Daoy (cell line): Measurements from ENCODE around the gene FAM117B. TPM values are rescaled to one million over a fixed set of nuclear protein-coding genes. Genes with fewer than 3 reads are reported as not detected.
"Not testable (repeated sequence)": the region's sequence is repeated elsewhere in the genome, so short reads cannot be mapped to it uniquely, and the experiment has no call there.

Experiments
- DNase-seq: peaks from one replicate; pipeline ENCODE4 v3.0.0-alpha.2; 2015; ENCODE audit warnings: low read depth
- total RNA-seq: library from RNA; depleted of rRNA; stranded (reverse); fragments of >200 nt; shearing (Covaris generic); gene quantifications from 2 replicates; pipeline ENCODE4 v1.2.3, GENCODE V29; 2014

FAM117B gene
- total RNA-seq, 1 experiment from 2014 or later: 2.1 TPM

DNA sequence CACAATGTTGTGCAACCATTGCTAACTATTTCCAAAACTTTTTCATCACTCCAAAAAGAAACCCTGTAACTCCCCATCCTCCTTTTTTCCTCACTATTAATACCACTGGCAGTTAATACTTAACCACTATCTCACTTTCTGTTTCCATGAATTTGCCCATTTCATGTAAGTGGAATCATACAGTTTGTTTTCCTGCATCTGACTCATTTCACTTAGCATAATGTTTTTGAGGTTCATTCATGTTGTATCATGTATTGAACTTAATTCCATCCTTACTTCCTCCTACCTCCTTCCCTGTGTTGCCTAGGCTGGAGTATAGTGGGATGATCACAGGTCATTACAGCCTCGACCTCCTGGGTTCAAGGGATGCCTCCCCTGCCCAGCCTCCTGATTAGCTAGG, 68.3 kb downstream of the FAM117B start:
- no peak for DNase-seq

DNA sequence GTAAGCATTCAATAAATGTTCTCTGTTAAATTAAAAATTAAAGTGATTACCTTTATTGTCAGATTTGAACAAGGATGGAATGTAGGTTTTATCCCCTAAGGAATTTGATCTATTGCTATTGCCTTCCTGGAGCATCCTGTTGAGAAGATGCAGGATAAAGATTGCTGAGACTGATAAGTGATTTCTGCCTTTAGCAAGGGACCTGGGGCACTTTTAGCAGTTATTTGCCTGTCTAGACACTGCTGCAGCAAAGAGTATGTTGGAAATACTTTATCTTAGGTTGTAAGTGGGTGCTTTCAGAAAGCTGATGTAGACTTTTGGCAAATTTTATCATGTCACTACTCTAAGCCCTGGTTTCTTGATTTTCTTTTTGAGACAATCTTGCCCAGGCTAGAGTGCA, 69.5 kb downstream of the FAM117B start:
- DNase-seq: no peak

DNA sequence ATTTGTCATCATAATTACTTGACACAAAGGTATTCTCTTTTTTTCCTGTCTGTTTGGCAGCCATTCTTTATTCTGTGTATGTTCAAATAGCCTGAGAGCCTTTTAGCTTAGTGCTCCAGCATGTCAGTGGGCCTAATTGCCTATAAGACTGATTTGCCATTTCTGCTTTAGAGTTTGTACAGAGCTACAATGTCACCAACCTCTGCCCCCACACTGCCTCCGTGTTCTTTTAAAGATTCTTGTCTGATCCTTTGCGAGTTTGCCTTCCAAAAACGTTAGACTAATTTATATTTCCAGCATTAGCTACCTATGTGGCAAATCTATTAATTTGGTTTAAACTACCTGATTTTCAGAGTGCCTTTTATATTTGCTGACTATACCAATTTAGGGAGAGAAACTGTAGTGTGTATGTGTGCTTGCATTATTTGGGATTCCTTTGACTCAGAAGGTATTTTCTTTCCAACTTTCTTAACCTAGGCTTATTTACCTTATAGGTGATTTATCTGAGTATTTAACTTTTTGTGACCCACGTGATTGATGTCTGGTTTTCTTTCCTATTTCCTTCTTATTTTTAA, 70.8 kb downstream of the FAM117B start:
- DNase-seq: no peak

DNA sequence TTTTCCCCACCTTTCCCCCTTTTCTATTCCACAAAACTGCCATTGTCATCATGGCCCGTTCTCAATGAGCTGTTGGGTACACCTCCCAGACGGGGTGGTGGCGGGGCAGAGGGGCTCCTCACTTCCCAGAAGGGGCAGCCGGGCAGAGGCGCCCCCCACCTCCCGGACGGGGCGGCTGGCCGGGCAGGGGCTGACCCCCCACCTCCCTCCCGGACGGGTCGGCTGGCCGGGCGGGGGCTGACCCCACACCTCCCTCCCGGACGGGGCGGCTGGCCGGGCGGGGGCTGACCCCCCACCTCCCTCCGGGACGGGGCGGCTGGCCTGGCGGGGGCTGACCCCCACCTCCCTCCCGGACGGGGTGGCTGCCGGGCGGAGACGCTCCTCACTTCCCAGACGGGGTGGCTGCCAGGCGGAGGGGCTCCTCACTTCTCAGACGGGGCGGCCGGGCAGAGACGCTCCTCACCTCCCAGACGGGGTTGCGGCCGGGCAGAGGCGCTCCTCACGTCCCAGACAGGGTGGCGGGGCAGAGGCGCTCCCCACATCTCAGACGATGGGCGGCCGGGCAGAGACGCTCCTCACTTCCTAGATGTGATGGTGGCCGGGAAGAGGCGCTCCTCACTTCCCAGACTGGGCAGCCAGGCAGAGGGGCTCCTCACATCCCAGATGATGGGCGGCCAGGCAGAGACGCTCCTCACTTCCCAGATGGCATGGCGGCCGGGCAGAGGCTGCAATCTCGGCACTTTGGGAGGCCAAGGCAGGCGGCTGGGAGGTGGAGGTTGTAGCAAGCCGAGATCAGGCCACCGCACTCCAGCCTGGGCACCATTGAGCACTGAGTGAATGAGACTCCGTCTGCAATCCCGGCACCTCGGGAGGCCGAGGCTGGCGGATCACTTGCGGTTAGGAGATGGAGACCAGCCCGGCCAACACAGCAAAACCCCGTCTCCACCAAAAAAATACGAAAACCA, 80.5 kb downstream of the FAM117B start:
- not testable (repeated sequence) for DNase-seq

DNA sequence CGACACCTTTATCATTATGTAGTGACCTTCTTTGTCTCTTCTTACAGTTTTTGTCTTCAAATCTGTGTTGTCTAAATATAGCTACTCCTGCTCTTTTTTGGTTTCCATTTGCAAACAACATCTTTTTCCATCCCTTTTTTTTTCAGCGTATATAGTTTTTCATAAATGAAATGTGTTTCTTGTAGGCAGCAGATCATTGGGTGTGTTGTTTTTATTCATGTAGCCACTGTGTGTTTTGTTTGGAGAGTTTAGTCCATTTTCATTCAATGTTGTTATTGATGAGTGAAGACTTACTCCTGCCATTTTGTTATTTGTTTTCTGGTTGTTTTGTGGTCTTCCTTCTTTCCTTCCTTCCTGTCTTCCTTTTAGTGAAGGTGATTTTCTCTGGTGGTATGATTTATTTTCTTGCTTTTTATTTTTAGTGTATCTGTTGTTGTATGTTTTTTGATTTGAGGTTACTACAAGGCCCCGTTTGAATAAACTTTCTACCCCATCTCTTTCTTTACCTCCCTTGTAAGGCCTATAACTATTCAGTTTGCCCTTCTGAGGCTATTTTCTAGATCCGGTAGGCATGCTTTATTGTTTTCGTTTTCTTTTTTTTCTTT, 81.4 kb downstream of the FAM117B start:
- DNase-seq: no peak

DNA sequence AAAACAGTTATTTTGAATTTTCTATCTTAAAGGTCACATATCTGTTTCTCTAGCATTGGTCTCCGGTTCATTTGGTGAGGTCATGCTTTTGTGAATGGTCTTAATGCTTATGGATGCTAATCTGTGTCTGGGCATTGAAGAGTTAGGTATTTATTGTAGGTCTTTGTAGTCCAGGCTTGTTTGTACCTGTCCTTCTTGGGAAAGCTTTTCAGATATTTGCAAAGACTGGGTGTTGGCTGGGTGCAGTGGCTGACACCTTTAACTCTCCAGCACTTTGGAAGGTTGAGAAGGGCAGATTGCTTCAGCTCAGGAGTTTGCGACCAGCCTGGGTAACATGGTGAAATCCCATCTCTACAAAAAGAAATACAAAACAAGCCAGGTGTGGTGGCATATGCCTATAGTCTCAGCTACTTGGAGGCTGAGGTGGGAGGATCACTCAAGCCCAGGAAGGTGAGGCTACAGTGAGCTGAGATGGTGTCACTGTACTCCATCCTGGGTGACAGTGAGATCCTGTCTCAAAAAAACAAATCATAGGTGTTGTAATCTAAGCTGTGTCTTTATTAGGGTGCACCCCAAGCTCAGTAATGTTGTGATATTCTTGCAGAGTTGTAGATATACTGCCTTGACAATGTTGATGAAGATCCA, 82.3 kb downstream of the FAM117B start:
- no peak for DNase-seq

DNA sequence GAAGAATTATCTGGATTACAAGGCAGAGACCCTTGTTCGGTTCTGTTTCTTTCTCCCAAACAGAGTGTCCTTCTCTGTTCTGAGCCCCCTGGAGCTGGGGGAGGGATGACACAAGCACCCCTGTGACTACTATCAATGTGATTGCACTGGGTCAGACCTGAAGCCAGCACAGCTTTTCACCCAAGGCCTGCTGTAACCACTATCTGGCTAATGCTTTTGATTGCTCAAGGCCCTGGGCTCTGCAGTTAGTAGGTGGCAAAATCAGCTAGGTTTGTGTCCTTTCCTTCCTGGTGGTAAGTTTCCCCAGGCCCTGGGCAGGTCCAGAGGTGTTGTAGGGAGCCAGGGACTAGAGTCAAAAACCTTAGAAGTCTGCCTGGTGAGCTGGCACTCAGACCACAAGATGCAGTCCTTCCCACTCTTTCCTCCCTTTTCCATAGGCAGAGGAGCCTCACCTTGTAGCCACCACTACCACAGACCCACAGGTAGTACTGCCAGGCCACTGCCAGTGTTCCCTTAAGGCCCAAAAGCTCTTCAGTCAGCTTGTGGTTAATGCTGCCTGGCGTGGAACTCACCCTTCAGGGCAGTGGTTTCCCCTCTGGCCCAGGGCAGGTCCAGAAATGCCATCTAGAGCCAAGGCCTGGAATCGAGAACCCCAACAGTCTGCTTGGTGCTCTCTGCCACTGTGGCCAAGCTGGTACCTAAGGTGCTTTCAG, 83.0 kb downstream of the FAM117B start:
- peak; percentile 6 for DNase-seq

DNA sequence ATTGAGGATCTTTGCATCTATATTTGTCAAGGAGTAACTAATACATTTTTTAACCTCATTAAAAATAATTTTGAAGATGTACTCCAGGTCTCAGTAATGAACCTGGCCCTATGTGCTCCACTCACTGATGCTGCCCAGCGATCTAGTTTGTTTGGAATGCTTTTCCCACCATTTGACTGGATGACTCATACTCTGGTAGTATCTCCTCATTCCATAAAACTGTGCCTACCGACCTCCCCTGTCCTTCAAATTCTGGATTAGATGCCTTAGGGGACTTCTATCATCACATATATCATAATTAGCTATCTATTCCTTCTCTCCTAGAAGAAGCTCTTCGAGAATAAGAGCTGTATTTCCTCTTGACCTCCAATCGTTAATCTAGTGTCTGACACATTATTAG, 83.8 kb downstream of the FAM117B start:
- DNase-seq: peak; percentile 69

DNA sequence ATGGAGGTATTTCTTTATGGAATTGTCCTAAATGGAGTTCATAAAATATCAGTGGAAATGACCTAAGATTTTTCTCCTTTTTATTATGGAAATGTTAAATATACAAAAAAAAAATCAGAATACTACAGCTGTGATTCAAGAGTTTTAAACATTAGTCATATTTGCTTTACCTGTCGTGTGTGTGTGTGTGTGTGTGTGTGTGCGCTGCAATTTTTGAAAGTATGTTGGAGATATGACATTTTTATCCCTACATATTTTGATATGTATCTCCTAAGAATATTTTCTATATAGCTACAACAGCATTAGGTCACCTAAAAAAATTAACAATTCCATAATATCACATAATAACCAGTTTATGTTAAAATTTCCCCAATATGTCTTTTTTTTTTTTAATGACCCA, 85.5 kb downstream of the FAM117B start:
- no peak for DNase-seq

DNA sequence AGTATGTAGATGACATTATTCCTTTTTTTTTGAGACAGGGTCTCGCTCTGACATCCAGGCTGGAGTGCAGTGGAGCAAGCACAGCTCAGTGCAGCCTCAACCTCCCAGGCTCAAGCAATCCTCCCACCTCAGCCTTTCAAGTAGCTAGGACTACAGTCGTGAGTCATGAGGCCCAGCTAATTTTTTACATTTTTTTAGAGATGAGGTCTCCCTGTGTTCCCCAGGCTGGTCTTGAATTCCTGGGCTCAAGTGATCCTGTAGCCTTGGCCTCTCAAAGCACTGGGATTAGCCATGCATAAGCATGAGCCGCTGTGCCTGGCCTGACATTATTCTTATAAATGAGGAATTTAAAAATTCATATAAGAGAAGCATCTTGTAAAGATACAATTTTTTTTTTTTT, 86.9 kb downstream of the FAM117B start:
- DNase-seq: peak; percentile 28

DNA sequence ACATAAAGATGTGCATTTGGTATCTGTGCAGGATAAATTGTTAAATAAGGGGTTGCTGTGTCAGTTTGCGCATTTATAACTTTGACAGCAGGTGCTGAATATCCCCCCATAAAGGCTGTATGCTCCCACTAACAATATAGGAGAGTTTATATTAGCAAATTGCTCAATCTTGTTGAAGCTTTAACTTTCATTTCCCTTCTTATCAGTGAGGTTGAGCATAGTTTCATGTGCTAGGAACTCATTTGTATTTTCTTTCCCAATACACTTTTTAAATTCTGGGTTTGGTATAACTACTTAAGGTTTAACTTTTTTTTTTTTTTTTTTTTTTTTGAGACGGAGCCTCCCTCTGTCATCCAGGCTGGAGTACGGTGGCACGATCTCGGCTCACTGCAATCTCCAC, 89.0 kb downstream of the FAM117B start:
- DNase-seq: no peak

DNA sequence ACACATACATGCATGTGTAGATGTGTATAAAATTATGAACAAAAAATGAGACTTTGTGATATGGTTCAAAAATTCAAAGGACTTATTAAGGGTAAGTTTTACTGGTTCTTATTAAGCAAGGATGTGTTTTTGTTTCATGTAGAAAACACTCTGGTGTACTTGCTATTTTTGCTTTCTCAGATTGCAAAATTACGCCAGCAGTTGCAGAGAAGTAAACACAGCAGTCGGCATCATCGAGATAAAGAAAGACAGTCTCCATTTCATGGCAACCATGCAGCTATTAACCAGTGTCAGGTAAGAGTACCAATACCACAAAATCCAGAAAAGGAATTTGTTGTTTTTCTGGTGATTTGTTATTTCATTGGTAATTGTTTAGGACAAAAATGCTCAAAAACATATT, 91.3 kb downstream of the FAM117B start:
- DNase-seq: no peak

DNA sequence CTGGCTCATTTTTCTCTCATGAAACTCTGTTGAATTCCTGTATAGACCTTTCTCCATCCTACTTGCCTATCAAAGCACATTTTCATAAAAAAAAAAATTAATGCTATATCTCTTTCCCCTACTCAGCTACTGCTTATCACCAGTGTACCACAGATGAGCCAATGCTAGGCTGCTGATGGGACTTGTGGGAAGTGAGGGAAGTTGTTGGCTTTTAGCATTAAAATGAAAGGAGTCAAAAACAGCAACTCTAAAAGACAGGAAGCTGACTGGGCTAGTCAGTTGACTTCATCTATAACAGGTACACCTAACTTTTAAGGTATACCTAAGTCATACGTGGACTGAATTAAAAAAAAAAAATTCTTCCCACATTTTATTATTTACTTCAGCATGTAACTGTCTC, 102.1 kb downstream of the FAM117B start:
- no peak for DNase-seq

DNA sequence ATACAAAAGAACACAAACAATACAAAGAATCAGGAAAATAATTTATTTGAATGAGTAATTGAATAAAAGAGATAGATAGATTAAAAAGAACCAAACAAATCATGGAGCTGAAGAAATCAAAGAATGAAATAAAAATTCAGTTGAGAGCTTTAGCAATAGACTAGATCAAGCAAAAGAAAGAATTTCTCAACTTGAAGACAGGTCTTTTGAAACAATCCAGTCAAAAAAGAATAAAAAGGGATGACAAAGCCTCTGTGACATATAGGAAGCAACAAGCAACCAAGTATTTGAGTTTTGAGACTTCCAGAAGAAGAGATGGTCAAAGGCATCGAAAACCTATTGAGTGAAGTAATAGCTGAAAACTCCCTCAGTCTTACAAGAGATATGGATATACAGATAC, 108.8 kb downstream of the FAM117B start:
- no peak for DNase-seq

DNA sequence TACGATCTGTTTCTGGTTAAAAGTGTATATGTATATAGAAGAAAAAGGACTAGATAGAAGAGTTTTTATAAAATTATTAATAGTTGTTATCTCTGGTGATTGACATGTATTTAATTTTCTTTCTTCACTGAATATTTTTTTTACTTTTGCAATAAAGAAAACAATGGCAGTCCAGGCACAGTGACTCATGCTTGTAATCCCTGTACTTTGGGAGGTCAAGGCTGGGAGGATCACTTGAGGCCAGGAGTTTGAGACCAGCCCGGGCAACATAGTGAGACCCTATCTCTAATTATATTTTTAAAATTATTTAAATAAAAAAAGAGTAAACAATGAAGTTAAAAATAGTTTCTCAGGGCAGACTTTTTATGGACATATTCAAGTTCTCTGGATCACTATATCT, 114.7 kb downstream of the FAM117B start:
- no peak for DNase-seq

DNA sequence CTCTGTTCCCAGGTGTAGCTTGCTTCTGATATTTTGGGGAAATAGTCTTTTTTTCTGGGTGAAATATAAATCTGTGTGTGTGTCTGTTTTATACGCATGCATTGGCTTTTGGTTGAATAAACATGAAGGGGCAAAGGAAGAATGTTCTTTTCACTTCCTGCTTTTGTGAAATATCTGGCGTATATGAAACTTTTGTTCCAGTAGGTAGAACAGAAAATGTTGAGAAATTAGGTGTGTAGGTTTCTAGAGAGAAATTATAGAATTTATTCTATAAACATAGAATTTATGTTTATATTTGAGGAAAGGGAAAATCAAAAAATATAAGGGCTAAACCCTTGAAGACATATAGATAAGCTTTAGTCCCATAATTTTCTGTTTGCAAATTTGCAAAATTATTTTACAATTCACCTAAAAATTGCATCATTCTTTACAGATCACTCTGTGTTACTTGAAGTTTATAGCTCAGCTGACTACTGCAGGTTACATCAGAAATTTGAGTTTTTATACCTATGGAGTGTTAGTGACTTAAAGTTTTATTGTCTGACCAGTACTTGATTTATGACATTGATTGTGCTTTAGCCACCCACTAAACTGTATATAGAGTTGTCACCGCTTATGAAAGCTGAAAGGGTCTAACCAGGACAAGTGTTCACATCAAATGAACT, 116.1 kb downstream of the FAM117B start:
- no peak for DNase-seq

DNA sequence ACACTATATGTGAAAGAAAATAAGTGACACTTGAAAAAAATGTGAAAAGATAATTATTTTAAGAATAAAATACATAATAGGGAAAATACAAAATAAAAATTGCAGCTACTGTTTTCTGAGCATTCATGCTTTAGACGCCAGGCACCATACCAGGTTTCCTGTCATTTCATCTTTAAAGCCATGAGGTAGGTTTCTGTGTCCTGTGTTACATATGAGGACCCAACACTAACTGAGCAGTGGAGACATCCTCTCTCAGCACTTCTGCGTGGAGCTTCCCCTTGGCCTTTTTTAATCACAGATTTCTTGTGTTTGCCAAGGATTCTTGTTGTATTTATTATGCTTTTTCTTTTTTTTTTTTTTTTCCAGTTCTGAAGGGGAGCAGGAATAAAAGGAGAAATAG, 117.3 kb downstream of the FAM117B start:
- no peak for DNase-seq

DNA sequence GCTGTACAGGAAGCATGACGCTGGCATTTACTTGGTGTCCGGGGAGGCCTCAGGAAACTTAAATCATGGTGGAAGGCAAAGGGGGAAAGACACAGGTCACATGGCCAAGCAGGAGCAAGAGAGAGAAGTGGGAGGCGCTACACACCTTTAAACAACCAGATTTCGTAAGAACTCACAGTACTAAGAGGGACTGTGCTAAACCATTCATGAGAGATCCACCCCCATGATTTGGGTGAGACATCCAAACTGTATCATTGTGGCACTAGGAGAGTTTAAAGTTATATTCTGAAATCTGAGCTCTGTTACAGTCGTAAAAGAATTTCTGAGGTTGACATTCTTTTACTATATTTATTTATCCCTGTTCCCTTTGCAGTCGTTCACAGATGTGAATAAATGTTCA, 120.2 kb downstream of the FAM117B start:
- no peak for DNase-seq

DNA sequence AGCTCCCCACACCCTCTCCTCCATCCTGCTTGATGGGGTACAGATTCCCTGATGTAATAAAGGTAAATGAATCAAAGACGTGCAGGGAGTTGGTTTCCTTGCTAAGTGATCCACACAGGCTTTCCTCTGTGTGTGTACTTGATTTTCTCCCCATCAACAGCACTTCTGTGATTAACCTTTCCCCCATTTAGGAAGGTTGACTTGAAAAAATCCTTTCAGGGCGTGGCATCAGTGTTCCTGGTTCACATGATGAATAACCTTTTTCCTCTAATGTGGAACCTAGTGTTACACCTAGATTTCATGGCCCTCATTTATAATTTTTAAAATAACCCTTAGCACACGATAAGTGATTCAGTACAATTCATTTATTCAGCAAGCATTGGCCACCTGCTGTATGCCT, 121.8 kb downstream of the FAM117B start:
- DNase-seq: no peak

DNA sequence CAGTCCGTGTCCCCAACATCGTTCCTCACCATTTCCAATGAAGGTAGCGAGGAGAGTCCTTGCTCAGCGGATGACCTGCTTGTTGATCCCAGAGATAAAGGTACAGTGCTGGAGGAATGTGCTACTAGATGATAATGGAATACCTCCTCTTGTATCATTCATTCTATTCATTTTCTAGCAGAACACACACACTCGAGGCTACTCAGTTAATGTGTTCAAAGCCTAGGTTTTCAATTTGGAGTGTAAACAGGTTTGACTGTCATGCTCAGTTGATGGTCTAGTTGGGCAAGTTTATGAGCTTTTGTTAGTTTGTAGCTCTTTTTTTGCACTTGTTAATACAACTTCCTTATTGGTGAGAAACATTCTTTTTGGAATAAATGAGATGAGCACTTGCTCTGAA, 122.6 kb downstream of the FAM117B start:
- DNase-seq: no peak

DNA sequence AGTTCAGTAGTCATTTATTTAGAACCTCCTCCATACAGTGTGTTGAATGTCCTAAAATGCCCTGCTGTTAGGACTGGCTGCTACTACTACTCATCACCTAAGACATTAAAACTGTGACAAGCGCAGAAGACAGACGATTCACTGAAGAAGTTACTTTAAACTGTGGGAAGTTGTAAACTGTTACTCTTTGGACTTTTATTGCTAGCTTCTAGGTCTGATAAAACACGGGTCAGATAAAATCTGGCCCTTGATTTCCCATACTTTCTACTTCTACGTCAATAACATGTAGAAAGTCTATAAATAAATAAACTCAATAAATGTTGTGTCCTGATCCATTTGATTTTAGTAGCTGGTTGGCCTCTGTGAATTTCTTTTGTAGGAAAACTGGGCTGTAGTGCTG, 123.4 kb downstream of the FAM117B start:
- DNase-seq: no peak
